ENCODE measurements around the gene NXPH4. TPM values are rescaled to one million over a fixed set of nuclear protein-coding genes. Genes with fewer than 3 reads are reported as not detected.

The NXPH4 gene
- total RNA-seq, 2 donors from 2014 or later = 0.27 TPM; not detected in 1

DNA sequence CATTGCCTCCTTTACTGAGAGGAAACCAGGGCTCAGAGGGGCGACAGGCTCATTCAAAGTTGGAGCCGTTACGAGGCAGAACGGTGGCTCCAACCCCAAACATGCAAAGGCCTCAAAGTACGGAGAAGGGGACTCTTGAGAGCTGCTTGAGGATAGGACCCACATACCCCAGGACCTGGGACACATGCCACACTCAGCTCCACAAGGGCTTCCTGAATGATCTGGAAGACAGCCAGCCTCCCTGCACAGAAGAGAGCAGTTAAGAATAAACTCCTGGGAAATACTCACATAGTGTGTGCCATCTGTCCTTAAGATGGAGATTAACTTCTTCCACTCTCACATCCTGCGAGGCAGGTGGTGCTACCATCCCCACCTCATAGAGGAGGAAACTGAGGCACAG is 26.6 kb upstream of the NXPH4 start:
- intact Hi-C loops (cut with DNase I) = no loop called here
- Histone ChIP-seq H3K36me3 (peaks cover 14% of the 10 kb centered on the region), H3K9ac (ENCODE audit: low read depth in 2 of 2, low read length in 2 of 2) (no peak overlapping the region), H3K9me3 (no peaks in the 10 kb centered on the region), H3K4me3 (no peak overlapping the region), H3K4me1 (no peaks in the 10 kb centered on the region), H3K27me3 (no peaks in the 10 kb centered on the region), H3K27ac (no peak overlapping the region)
- DNase-seq = no peak
- TF ChIP-seq, protein P1, sequence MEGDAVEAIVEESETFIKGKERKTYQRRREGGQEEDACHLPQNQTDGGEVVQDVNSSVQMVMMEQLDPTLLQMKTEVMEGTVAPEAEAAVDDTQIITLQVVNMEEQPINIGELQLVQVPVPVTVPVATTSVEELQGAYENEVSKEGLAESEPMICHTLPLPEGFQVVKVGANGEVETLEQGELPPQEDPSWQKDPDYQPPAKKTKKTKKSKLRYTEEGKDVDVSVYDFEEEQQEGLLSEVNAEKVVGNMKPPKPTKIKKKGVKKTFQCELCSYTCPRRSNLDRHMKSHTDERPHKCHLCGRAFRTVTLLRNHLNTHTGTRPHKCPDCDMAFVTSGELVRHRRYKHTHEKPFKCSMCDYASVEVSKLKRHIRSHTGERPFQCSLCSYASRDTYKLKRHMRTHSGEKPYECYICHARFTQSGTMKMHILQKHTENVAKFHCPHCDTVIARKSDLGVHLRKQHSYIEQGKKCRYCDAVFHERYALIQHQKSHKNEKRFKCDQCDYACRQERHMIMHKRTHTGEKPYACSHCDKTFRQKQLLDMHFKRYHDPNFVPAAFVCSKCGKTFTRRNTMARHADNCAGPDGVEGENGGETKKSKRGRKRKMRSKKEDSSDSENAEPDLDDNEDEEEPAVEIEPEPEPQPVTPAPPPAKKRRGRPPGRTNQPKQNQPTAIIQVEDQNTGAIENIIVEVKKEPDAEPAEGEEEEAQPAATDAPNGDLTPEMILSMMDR (IDR thresholded peaks at IDR 0.05) = no peak

DNA sequence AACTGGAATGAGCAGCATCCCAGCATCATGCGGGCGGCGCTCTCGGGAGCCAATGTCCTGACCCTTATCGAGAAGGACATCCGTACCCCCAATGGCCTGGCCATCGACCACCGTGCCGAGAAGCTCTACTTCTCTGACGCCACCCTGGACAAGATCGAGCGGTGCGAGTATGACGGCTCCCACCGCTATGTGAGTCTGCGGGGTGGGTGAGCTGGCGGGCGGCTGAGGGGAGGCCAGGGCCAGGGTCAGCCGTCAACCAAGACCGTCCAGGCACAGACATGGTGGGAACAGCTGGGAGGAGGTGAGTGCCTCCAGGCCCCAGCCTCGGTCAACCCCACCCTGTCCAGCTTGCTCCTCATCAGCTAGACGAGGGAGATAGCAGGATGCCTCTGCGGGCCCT is 25.8 kb upstream of the NXPH4 start:
- Histone ChIP-seq H3K4me1 (no peaks in the 10 kb centered on the region), H3K9me3 (no peaks in the 10 kb centered on the region), H3K36me3 (peaks cover 11% of the 10 kb centered on the region), H3K27ac (no peak overlapping the region), H3K27me3 (no peaks in the 10 kb centered on the region), H3K4me3 (no peak overlapping the region), H3K9ac (ENCODE audit: low read depth in 2 of 2, low read length in 2 of 2) (no peak overlapping the region)
- TF ChIP-seq, protein P1 (IDR thresholded peaks at IDR 0.05) = no peak
- intact Hi-C loops (cut with DNase I) = no loop called here
- DNase-seq = no peak

DNA sequence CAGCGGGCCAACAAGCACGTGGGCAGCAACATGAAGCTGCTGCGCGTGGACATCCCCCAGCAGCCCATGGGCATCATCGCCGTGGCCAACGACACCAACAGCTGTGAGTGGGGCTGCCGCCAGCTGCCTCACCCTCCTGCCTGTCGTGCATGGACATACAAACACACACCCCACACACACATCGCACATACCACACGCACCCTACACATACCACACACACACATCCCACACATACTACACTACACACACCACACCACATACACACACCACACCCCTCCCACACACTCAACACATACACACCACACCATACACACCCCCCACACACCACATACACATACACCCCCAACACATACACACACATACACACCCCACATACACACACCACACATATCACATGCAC is 25.2 kb upstream of the NXPH4 start:
- TF ChIP-seq, protein P1 (IDR thresholded peaks at IDR 0.05) = no peak
- Histone ChIP-seq H3K4me3 (no peak overlapping the region), H3K36me3 (peaks cover 10% of the 10 kb centered on the region), H3K9ac (ENCODE audit: low read depth in 2 of 2, low read length in 2 of 2) (no peak overlapping the region), H3K27me3 (no peaks in the 10 kb centered on the region), H3K9me3 (no peaks in the 10 kb centered on the region), H3K4me1 (no peaks in the 10 kb centered on the region), H3K27ac (no peak overlapping the region)
- intact Hi-C loops (cut with DNase I) = no loop called here
- no peak for DNase-seq

DNA sequence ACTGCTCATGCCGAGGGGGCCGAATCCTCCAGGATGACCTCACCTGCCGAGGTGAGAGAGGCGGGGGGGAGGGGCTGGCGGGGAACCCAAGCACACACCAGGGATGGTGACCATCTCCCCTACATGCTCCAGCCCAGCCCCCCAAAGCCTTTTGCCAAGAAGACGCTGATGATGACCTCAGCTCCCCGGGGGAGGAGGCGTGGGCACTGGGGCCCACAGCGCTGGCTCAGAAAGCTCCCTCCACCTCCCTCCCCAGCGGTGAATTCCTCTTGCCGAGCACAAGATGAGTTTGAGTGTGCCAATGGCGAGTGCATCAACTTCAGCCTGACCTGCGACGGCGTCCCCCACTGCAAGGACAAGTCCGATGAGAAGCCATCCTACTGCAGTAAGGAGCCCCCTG is 23.7 kb upstream of the NXPH4 start:
- TF ChIP-seq, protein P1 (IDR thresholded peaks at IDR 0.05) = no peak
- no peak for DNase-seq
- Histone ChIP-seq H3K9ac (ENCODE audit: low read depth in 2 of 2, low read length in 2 of 2) (no peak overlapping the region), H3K9me3 (no peaks in the 10 kb centered on the region), H3K4me3 (no peak overlapping the region), H3K36me3 (peaks cover 23% of the 10 kb centered on the region), H3K4me1 (no peaks in the 10 kb centered on the region), H3K27ac (no peak overlapping the region), H3K27me3 (no peaks in the 10 kb centered on the region)
- intact Hi-C loops (cut with DNase I) = no loop called here

DNA sequence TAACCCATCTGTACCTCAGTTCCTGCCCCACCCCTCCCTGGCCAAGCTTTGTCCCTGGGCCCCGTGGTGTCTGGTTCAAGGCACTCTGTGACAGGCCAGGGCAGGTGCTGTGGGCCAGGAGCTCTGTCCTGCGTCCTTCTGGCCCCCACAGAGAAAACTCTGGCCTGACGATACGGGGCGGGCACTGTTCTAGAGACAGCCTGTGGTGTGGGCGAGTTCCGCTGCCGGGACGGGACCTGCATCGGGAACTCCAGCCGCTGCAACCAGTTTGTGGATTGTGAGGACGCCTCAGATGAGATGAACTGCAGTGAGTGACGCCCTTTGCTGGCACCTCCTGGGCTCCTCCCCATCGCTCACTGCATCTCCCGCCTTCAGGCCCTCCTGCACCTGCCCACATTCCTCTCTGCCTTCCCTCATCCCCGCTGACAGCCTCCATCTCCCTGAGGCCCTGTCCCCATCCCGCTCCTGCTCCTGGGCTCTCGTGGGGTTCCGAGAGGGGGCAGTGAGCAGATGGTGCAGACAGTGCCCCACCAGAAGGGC is 22.8 kb upstream of the NXPH4 start:
- H3K9ac ChIP-seq (ENCODE audit: low read depth in 2 of 2, low read length in 2 of 2) = no peak overlapping the region
- no peak for DNase-seq
- H3K9me3 ChIP-seq = no peaks in the 10 kb centered on the region
- TF ChIP-seq, protein P1 (IDR thresholded peaks at IDR 0.05) = no peak
- peaks cover 24% of the 10 kb centered on the region for H3K36me3 ChIP-seq
- H3K4me3 ChIP-seq = no peak overlapping the region
- no peaks in the 10 kb centered on the region for H3K27me3 ChIP-seq
- no peak overlapping the region for H3K27ac ChIP-seq
- intact Hi-C loops (cut with DNase I) = no loop called here
- no peaks in the 10 kb centered on the region for H3K4me1 ChIP-seq
